Right lobe of liver (tissue), 6 donors: ENCODE measurements around the gene RAB11B. TPM values are rescaled to one million over a fixed set of nuclear protein-coding genes. Genes with fewer than 3 reads are reported as not detected.

Source experiments
- ATAC-seq, 4 donors: fragments of 200-7000 bp; cut with Tn5 transposase; one replicate each; pipeline ENCODE4 v1.9.1; 2020; ENCODE audit warnings: mild to moderate bottlenecking in 4 of 4, moderate library complexity in 4 of 4
- DNase-seq, 3 donors: peaks; one replicate each; pipeline ENCODE4 v3.0.0-alpha.2; 2020
- H3K27ac ChIP-seq, 3 donors: fragments of 200-600 bp; one replicate each; pipeline ENCODE4 v1.8.0; 2022
- H3K27me3 ChIP-seq, 2 donors: fragments of 200-600 bp; one replicate each; pipeline ENCODE4 v1.8.0; 2022
- H3K36me3 ChIP-seq, 4 donors: fragments of 200-600 bp; sonication (generic) in 1 of 4; one replicate each; pipeline versions ENCODE4 v1.5.1 to v1.8.0; 2017 to 2022; ENCODE audit warnings: control low read depth in 1 of 4
- H3K4me1 ChIP-seq, 4 donors: fragments of 200-600 bp; sonication (generic) in 1 of 4; one replicate each; pipeline versions ENCODE4 v1.5.1 to v1.8.0; 2017 to 2022; ENCODE audit warnings: control low read depth in 1 of 4
- H3K4me3 ChIP-seq, 3 donors: fragments of 200-600 bp; one replicate each; pipeline ENCODE4 v1.8.0; 2022
- H3K9me3 ChIP-seq, 4 donors: fragments of 200-600 bp; sonication (generic) in 1 of 4; one replicate each; pipeline versions ENCODE4 v1.5.1 to v1.8.0; 2017 to 2022; ENCODE audit warnings: control low read depth in 1 of 4
- POLR2A ChIP-seq: fragments of 450-650 bp; IDR thresholded peaks from one replicate; pipeline ENCODE4 v1.6.1; 2017; ENCODE audit warnings: antibody characterized with exemption, mild to moderate bottlenecking
- WGBS: methylation state at CpG from one replicate; pipeline ENCODE4 v1.1.6; 2018; ENCODE audit warnings: low coverage, low lambda C conversion rate; ENCODE audit not compliant: insufficient coverage; ENCODE audit errors: missing lambda C conversion rate; 5-methylcytosine and 5-hydroxymethylcytosine counted together
- intact Hi-C, 2 donors: fragments of 100-400 bp; cut with DNase I; formaldehyde crosslinking; loops; one replicate each; pipeline versions ENCODE4 v1.11.2 to v1.14.1; 2022
- total RNA-seq, 6 experiments: library from RNA; depleted of rRNA in 2 of 6; stranded (reverse); fragments of >200 nt in 2 of 6; fragmentation: NEBNext Ultra II Directional in 3 of 6; extraction: Animal tissue kit (Norgen Biotek cat#: 25700) in 3 of 6; gene quantifications; one replicate each; pipeline versions ENCODE4 v1.1.0 to v1.2.4, GENCODE V29; 2016 to 2023
- TF ChIP-seq, protein P1 (sequence below), 4 donors: fragments of 200-600 bp in 3 of 4; fragments of 450-650 bp in 1 of 4; IDR thresholded peaks; one replicate each; pipeline versions ENCODE4 v1.5.1 to v1.8.0; 2016 to 2022; ENCODE audit warnings: antibody characterized with exemption in 4 of 4, mild to moderate bottlenecking in 2 of 4
- donor health status: DM: no; HTN: yes; CAD: no.
- donor health status: DM: no; HTN: no; CAD: no.
- donor health status: DM: no; HTN: no; CAD: no.
- donor health status: DM: no; HTN: yes; CAD: no.
- donor health status: DM: no; HTN: yes; CAD: no.

Gene RAB11B
- total RNA-seq, 6 experiments from 2014 or later, result 27.2 to 58.0 (median 54.2) TPM

DNA sequence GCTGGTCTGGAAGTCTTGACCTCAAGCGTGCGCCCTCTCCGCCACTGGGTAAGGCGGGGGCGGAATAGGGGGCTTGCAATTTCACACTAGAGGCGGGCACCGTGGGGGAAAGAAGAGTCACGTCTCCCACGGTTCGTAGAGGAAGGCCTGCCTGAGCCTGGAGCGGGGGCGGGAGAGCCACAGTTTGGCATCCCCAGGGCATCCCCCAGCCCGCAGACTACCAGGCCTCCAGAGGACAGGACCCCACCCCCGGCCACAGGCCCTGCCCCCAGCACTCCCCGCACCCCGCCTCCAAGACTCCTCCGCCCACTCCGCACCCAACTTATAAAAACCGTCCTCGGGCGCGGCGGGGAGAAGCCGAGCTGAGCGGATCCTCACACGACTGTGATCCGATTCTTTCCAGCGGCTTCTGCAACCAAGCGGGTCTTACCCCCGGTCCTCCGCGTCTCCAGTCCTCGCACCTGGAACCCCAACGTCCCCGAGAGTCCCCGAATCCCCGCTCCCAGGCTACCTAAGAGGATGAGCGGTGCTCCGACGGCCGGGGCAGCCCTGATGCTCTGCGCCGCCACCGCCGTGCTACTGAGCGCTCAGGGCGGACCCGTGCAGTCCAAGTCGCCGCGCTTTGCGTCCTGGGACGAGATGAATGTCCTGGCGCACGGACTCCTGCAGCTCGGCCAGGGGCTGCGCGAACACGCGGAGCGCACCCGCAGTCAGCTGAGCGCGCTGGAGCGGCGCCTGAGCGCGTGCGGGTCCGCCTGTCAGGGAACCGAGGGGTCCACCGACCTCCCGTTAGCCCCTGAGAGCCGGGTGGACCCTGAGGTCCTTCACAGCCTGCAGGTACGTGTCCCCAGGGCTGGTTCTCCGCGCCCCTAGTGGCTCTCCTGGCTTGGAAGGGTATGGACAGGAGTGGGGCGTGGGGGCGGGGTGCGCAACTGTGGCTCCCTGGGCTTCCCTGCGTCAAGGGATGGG is 26.1 kb upstream of the RAB11B start, which contains the start of gene ANGPTL4:
ANGPTL4 (plus strand) TSS at position 353 of the 969 bp plus-strand sequence; CDS start at position 520, 167 bp downstream.
- intact Hi-C loops, result no loop called here
- peaks cover 0 to 3% (median 0%) of the 10 kb centered on the region in 4 donors for H3K36me3 ChIP-seq
- 0% methylated on average over 3 of the region's 81 CpGs for WGBS
- peak; percentile 35 to 76 (median 50) for ATAC-seq
- peaks cover 0 to 57% (median 19%) of the 10 kb centered on the region in 4 donors for H3K4me1 ChIP-seq
- peak within 1 kb of the TSS; percentile 83 to 93 (median 90) for H3K27ac ChIP-seq
- H3K4me3 ChIP-seq, result peak within 1 kb of the TSS; percentile 54 to 98 (median 63)
- peak; percentile 74 to 91 (median 89) for DNase-seq
- no peaks in the 10 kb centered on the region for H3K27me3 ChIP-seq
- peak; percentile 94 for TF ChIP-seq POLR2A
- TF ChIP-seq, protein P1, sequence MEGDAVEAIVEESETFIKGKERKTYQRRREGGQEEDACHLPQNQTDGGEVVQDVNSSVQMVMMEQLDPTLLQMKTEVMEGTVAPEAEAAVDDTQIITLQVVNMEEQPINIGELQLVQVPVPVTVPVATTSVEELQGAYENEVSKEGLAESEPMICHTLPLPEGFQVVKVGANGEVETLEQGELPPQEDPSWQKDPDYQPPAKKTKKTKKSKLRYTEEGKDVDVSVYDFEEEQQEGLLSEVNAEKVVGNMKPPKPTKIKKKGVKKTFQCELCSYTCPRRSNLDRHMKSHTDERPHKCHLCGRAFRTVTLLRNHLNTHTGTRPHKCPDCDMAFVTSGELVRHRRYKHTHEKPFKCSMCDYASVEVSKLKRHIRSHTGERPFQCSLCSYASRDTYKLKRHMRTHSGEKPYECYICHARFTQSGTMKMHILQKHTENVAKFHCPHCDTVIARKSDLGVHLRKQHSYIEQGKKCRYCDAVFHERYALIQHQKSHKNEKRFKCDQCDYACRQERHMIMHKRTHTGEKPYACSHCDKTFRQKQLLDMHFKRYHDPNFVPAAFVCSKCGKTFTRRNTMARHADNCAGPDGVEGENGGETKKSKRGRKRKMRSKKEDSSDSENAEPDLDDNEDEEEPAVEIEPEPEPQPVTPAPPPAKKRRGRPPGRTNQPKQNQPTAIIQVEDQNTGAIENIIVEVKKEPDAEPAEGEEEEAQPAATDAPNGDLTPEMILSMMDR (IDR thresholded peaks at IDR 0.05), result peak in 2 of 4 donors; percentile 13 to 25
- no peaks in the 10 kb centered on the region for H3K9me3 ChIP-seq

DNA sequence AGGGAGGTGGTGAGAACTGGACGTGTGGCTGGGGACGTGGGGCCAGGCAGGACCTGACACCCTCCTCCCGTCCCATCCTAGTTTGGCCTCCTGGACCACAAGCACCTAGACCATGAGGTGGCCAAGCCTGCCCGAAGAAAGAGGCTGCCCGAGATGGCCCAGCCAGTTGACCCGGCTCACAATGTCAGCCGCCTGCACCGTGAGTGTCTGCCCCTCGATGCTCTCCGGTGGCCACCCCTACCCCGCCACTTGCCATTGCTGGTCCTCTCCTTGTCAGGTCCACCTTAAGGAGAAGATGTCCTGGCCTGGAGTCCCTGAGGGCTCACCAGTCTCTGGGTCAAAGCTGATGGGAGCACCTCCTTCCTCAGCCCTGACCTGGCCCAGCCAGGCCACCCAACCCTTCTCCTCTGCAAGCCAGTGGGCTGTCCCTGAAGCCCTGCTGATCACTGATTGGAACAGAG is 24.0 kb upstream of the RAB11B start:
- no peak for ATAC-seq
- H3K36me3 ChIP-seq, result peaks cover 0 to 3% (median 0%) of the 10 kb centered on the region in 4 donors
- H3K27ac ChIP-seq, result peak overlapping the region; percentile 48 to 90 (median 88)
- WGBS, result 75% methylated on average over 3 of the region's 11 CpGs
- H3K4me3 ChIP-seq, result peak overlapping the region in 2 of 3 donors; percentile 63 to 98
- H3K9me3 ChIP-seq, result no peaks in the 10 kb centered on the region
- no peak for TF ChIP-seq POLR2A
- TF ChIP-seq, protein P1 (IDR thresholded peaks at IDR 0.05), result no peak
- H3K27me3 ChIP-seq, result no peaks in the 10 kb centered on the region
- intact Hi-C loops, result no loop called here
- DNase-seq, result peak in 1 of 3 donors; percentile 30
- peaks cover 0 to 75% (median 26%) of the 10 kb centered on the region in 4 donors for H3K4me1 ChIP-seq

DNA sequence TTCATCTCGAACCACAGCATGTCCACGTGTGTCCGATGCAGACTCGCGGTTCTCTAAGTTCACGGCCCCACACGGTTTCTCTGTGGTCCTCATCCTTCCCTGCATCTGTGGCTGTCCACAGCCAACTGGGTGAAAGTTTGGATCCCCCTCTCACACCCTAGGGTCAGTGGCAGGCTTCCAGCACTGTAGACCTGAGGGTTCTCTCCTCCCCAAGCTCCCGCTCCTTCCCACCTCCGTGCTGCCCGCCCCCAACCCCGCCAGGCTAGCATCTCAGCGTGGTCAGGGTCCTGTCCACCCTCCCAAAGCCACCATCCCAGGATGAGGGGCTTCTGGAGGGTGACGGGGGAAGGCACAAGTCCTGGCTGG is 23.2 kb upstream of the RAB11B start:
- no peaks in the 10 kb centered on the region for H3K27me3 ChIP-seq
- intact Hi-C loops, result no loop called here

DNA sequence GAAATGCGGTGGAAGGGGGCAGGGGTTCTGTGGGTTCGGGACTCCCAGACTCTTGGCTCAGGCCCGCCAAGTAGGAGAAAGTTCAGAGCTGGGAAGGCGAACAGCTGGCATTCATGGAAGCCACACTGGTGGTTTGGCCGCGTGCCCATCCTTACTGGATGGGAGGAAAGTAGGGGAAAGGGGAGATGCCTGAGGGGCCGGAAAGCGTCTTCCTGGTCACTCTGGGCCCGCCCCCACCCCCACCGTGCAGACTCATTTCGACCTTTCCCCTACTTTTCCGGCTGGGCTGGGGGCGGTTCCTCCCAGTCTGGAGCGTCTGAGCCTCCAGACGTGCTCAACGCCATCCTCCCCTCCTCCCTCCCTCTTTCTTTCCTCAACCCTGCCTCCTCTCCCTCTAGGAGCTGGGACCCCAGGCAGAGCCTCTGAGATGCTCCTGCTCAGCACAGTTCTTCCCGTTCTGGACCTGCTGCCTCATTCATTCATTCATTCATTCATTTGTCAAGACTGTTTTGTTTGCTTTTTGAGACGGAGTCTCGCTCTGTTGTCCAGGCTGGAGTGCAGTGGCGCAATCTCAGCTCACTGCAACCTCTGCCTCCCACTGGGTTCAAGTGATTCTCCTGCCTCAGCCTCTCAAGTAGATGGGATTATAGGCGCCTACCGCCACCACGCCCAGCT is 22.7 kb upstream of the RAB11B start:
- peaks cover 0 to 3% (median 0%) of the 10 kb centered on the region in 4 donors for H3K36me3 ChIP-seq
- H3K27me3 ChIP-seq, result no peaks in the 10 kb centered on the region
- peak overlapping the region in 1 of 3 donors; percentile 98 for H3K4me3 ChIP-seq
- DNase-seq, result peak; percentile 87 to 94 (median 91)
- WGBS, result 14% methylated on average over 17 of the region's 23 CpGs
- H3K27ac ChIP-seq, result peak overlapping the region; percentile 48 to 90 (median 88)
- no peaks in the 10 kb centered on the region for H3K9me3 ChIP-seq
- intact Hi-C loops, result no loop called here
- ATAC-seq, result peak; percentile 40 to 52 (median 44)
- no peak for TF ChIP-seq POLR2A
- TF ChIP-seq, protein P1 (IDR thresholded peaks at IDR 0.05), result no peak
- peaks cover 0 to 68% (median 24%) of the 10 kb centered on the region in 4 donors for H3K4me1 ChIP-seq

More for the DNA sequence above, 23.2 kb upstream of the RAB11B start:
- Histone ChIP-seq H3K4me3 (peak overlapping the region in 1 of 3 donors; percentile 98), H3K4me1 (peaks cover 0 to 72% (median 26%) of the 10 kb centered on the region in 4 donors), H3K9me3 (no peaks in the 10 kb centered on the region), H3K36me3 (peaks cover 0 to 3% (median 0%) of the 10 kb centered on the region in 4 donors), H3K27ac (peak overlapping the region; percentile 48 to 90 (median 88))
- TF ChIP-seq, protein P1 (IDR thresholded peaks at IDR 0.05), result no peak
- WGBS, result 18% methylated on average over 12 of the region's 13 CpGs
- ATAC-seq, result peak in 3 of 4 donors; percentile 0 to 3 (median 2)
- DNase-seq, result peak in 2 of 3 donors; percentile 59 to 71
